DOHH2 (cell line): ENCODE measurements around the gene MLXIP.

Experiments used
- H3F3A ChIP-seq: fragments of 200-600 bp; sonication (generic), shearing (Covaris generic); 2 replicates; pipeline ENCODE4 v1.6.0; 2016; ENCODE audit warnings: antibody characterized with exemption, mild to moderate bottlenecking; ENCODE audit not compliant: control insufficient read depth, insufficient read depth
- H3K27ac ChIP-seq: fragments of 200-600 bp; sonication (generic); 2 replicates; pipeline ENCODE4 v1.5.1; 2014; ENCODE audit warnings: low read depth, mild to moderate bottlenecking, low read length, moderate library complexity
- H3K27me3 ChIP-seq: fragments of 200-600 bp; sonication (generic); 2 replicates; pipeline ENCODE4 v1.6.1; 2014; ENCODE audit warnings: mild to moderate bottlenecking, low read length, mixed read lengths; ENCODE audit not compliant: control insufficient read depth
- H3K36me3 ChIP-seq: fragments of 200-600 bp; sonication (generic); 2 replicates; pipeline ENCODE4 v1.6.1; 2014; ENCODE audit warnings: mild to moderate bottlenecking, low read length, moderate library complexity, mixed read lengths; ENCODE audit not compliant: control insufficient read depth
- H3K4me1 ChIP-seq: fragments of 200-600 bp; sonication (generic); 2 replicates; pipeline ENCODE4 v1.6.1; 2014; ENCODE audit warnings: mild to moderate bottlenecking, low read length, mixed read lengths; ENCODE audit not compliant: control insufficient read depth
- H3K4me2 ChIP-seq: fragments of 200-600 bp; sonication (generic); 2 replicates; pipeline ENCODE4 v1.6.0; 2014; ENCODE audit warnings: mild to moderate bottlenecking, low read length, moderate library complexity
- H3K4me3 ChIP-seq: fragments of 200-600 bp; sonication (generic); 2 replicates; pipeline ENCODE4 v1.5.1; 2014; ENCODE audit warnings: mild to moderate bottlenecking, low read length, mixed read lengths
- H3K79me2 ChIP-seq: fragments of 200-600 bp; sonication (generic); 2 replicates; pipeline ENCODE4 v1.6.1; 2014; ENCODE audit warnings: mild to moderate bottlenecking, low read length, mixed read lengths; ENCODE audit not compliant: control insufficient read depth
- H3K9me2 ChIP-seq: fragments of 200-600 bp; sonication (generic); replicated peaks from 2 replicates; pipeline ENCODE4 v1.6.1; 2014; ENCODE audit warnings: mild to moderate bottlenecking, low read length, mixed read lengths; ENCODE audit not compliant: control insufficient read depth
- H3K9me3 ChIP-seq: fragments of 200-600 bp; sonication (generic); 2 replicates; pipeline ENCODE4 v1.6.1; 2014; ENCODE audit warnings: antibody characterized with exemption, low read length, mixed read lengths; ENCODE audit not compliant: control insufficient read depth, insufficient read depth
- H4K20me1 ChIP-seq: fragments of 200-600 bp; sonication (generic); 2 replicates; pipeline ENCODE4 v1.6.0; 2014; ENCODE audit warnings: low read depth, mild to moderate bottlenecking, antibody characterized with exemption, low read length, moderate library complexity; ENCODE audit not compliant: control insufficient read depth, insufficient read depth
- EZH2phosphoT487 ChIP-seq: fragments of 200-600 bp; sonication (generic); IDR thresholded peaks from 2 replicates; pipeline ENCODE4 v1.6.1; 2017; ENCODE audit warnings: borderline replicate concordance, mild to moderate bottlenecking, antibody characterized with exemption, low read length, moderate library complexity, mixed read lengths
- TF ChIP-seq, protein P1 (sequence below): fragments of 200-600 bp; sonication (generic); IDR thresholded peaks from one replicate; pipeline ENCODE4 v1.5.1; 2014; ENCODE audit warnings: antibody characterized with exemption, mild to moderate bottlenecking, low read depth, low read length; ENCODE audit not compliant: poor library complexity, severe bottlenecking

MLXIP gene

GRCh38 chr12:122155705-122156104 is 77.1 kb downstream of the MLXIP start:
- Histone ChIP-seq H3F3A (no peaks in the 10 kb centered on the region), H3K9me3 (no peaks in the 10 kb centered on the region)

GRCh38 chr12:122158700-122159285 is 80.2 kb downstream of the MLXIP start:
- TF ChIP-seq EZH2phosphoT487: no peak
- TF ChIP-seq, protein P1, sequence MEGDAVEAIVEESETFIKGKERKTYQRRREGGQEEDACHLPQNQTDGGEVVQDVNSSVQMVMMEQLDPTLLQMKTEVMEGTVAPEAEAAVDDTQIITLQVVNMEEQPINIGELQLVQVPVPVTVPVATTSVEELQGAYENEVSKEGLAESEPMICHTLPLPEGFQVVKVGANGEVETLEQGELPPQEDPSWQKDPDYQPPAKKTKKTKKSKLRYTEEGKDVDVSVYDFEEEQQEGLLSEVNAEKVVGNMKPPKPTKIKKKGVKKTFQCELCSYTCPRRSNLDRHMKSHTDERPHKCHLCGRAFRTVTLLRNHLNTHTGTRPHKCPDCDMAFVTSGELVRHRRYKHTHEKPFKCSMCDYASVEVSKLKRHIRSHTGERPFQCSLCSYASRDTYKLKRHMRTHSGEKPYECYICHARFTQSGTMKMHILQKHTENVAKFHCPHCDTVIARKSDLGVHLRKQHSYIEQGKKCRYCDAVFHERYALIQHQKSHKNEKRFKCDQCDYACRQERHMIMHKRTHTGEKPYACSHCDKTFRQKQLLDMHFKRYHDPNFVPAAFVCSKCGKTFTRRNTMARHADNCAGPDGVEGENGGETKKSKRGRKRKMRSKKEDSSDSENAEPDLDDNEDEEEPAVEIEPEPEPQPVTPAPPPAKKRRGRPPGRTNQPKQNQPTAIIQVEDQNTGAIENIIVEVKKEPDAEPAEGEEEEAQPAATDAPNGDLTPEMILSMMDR: no peak
- peaks cover 2% of the 10 kb centered on the region; the same call in 1 of the 2 replicates for H3K27me3 ChIP-seq
- H3K36me3 ChIP-seq: no peaks in the 10 kb centered on the region
- no peaks in the 10 kb centered on the region for H3K79me2 ChIP-seq
- H3K4me1 ChIP-seq: no peaks in the 10 kb centered on the region
- no peak overlapping the region for H3K27ac ChIP-seq
- no peaks in the 10 kb centered on the region for H4K20me1 ChIP-seq
- no peaks in the 10 kb centered on the region for H3K9me3 ChIP-seq
- no peak overlapping the region for H3K4me3 ChIP-seq
- no peak overlapping the region for H3K4me2 ChIP-seq
- no peaks in the 10 kb centered on the region for H3K9me2 ChIP-seq
- H3F3A ChIP-seq: no peaks in the 10 kb centered on the region

More at GRCh38 chr12:122155705-122156104, 77.1 kb downstream of the MLXIP start:
- no peak overlapping the region for H3K27ac ChIP-seq
- H3K36me3 ChIP-seq: no peaks in the 10 kb centered on the region
- H3K4me1 ChIP-seq: no peaks in the 10 kb centered on the region
- H4K20me1 ChIP-seq: no peaks in the 10 kb centered on the region
- no peak for TF ChIP-seq EZH2phosphoT487
- TF ChIP-seq, protein P1: no peak
- H3K79me2 ChIP-seq: no peaks in the 10 kb centered on the region
- H3K27me3 ChIP-seq: peaks cover 2% of the 10 kb centered on the region; the same call in 1 of the 2 replicates
- no peak overlapping the region for H3K4me3 ChIP-seq
- no peaks in the 10 kb centered on the region for H3K9me2 ChIP-seq
- H3K4me2 ChIP-seq: no peak overlapping the region

- H3K4me2 ChIP-seq: no peak overlapping the region
- TF ChIP-seq EZH2phosphoT487: no peak
- TF ChIP-seq, protein P1: no peak
These were observed 81.3 kb downstream of the MLXIP start for GRCh38 chr12:122159882-122160281.

More at GRCh38 chr12:122159882-122160281, 81.3 kb downstream of the MLXIP start:
- Histone ChIP-seq H3K9me2 (no peaks in the 10 kb centered on the region), H3K4me3 (no peak overlapping the region), H4K20me1 (no peaks in the 10 kb centered on the region), H3K4me1 (no peaks in the 10 kb centered on the region), H3K79me2 (no peaks in the 10 kb centered on the region), H3K27ac (no peak overlapping the region), H3K27me3 (peaks cover 2% of the 10 kb centered on the region; the same call in 1 of the 2 replicates), H3F3A (no peaks in the 10 kb centered on the region), H3K9me3 (no peaks in the 10 kb centered on the region), H3K36me3 (no peaks in the 10 kb centered on the region)
